ENCODE data around the gene HAUS7.

HAUS7 gene

GRCh38 chrX:153450949-153451277, 19.5 kb downstream of the HAUS7 start:
- no peak for DNase-seq

GRCh38 chrX:153450114-153450948, 20.0 kb downstream of the HAUS7 start:
- no peak for DNase-seq

GRCh38 chrX:153449368-153450113, 20.8 kb downstream of the HAUS7 start:
- DNase-seq: no peak

- no peak for DNase-seq
Observed at GRCh38 chrX:153448556-153449367, 21.6 kb downstream of the HAUS7 start.

GRCh38 chrX:153447581-153447960, 22.8 kb downstream of the HAUS7 start:
- DNase-seq: no peak

- no peak for DNase-seq
Observed at GRCh38 chrX:153446950-153447580, 23.3 kb downstream of the HAUS7 start.

- DNase-seq: no peak
Observed at GRCh38 chrX:153446636-153446936, 23.8 kb downstream of the HAUS7 start.

- DNase-seq: no peak
Observed at GRCh38 chrX:153445856-153446635, 24.3 kb downstream of the HAUS7 start, which contains the start of gene TREX2. TSS of gene TREX2 (minus strand) at chrX:153446056. CDS start at chrX:153445430, 626 bp downstream.

- no peak for DNase-seq
Observed at GRCh38 chrX:153445106-153445855, 25.1 kb downstream of the HAUS7 start.

GRCh38 chrX:153444333-153445011, 25.9 kb downstream of the HAUS7 start:
- DNase-seq: no peak

GRCh38 chrX:153443476-153444332, 26.7 kb downstream of the HAUS7 start:
- no peak for DNase-seq

- no peak for DNase-seq
Observed at GRCh38 chrX:153442463-153442862, 27.9 kb downstream of the HAUS7 start.

- DNase-seq: no peak
Observed at GRCh38 chrX:153441981-153442380, 28.4 kb downstream of the HAUS7 start.

- DNase-seq: no peak
Observed at GRCh38 chrX:153441296-153441695, 29.1 kb downstream of the HAUS7 start.

GRCh38 chrX:153440556-153441135, 29.7 kb downstream of the HAUS7 start:
- DNase-seq: no peak

- no peak for DNase-seq
Observed at GRCh38 chrX:153439977-153440376, 30.4 kb downstream of the HAUS7 start.

GRCh38 chrX:153438532-153438931, 31.8 kb downstream of the HAUS7 start:
- DNase-seq: no peak

GRCh38 chrX:153435845-153436244, 34.5 kb downstream of the HAUS7 start:
- DNase-seq: no peak

GRCh38 chrX:153434801-153435200, 35.6 kb downstream of the HAUS7 start:
- DNase-seq: no peak

All from activated T-cell treated with anti-CD3 and anti-CD28 coated beads, Interleukin-2, amount 50 U/mL, for 48 hours (primary cell).